SK-N-SH (cell line): ENCODE measurements around the gene LIN9.

ENCODE experiments used
- CHD2 ChIP-seq: fragments of 150-350 bp; IDR thresholded peaks from 2 replicates; pipeline ENCODE4 v1.6.1; 2018; ENCODE audit warnings: low read length; ENCODE audit not compliant: partially characterized antibody
- CTCF ChIP-seq: fragments of 200-600 bp; sonication (generic); IDR thresholded peaks from 2 replicates; pipeline ENCODE4 v1.6.1; 2017; ENCODE audit warnings: antibody characterized with exemption, mild to moderate bottlenecking, moderate library complexity
- EP300 ChIP-seq, 2 experiments: IDR thresholded peaks; 2 replicates each; pipeline versions ENCODE4 v1.4.0 to v1.6.1; 2012; ENCODE audit warnings: borderline replicate concordance in 1 of 2, low read depth in 1 of 2, low read length in 1 of 2
- GATA2 ChIP-seq: sonication (generic); formaldehyde crosslinking; IDR thresholded peaks from 2 replicates; pipeline ENCODE4 v1.5.0; 2020; ENCODE audit warnings: mild to moderate bottlenecking, missing genetic modification reagents
- IRF3 ChIP-seq: fragments of 150-350 bp; IDR thresholded peaks from 2 replicates; pipeline ENCODE4 v1.6.1; 2016; ENCODE audit warnings: mild to moderate bottlenecking, low read depth, low read length
- MXI1 ChIP-seq: IDR thresholded peaks from 2 replicates; pipeline ENCODE4 v1.6.1; 2012; ENCODE audit warnings: mild to moderate bottlenecking, low read depth, low read length, improper control_type of control experiment
- NFIC ChIP-seq: IDR thresholded peaks from 2 replicates; pipeline ENCODE4 v1.4.0; 2012; ENCODE audit warnings: borderline replicate concordance
- RAD21 ChIP-seq: IDR thresholded peaks from 2 replicates; pipeline ENCODE4 v1.6.1; 2012; ENCODE audit warnings: mild to moderate bottlenecking, low read length
- RCOR1 ChIP-seq: fragments of 150-350 bp; IDR thresholded peaks from 2 replicates; pipeline ENCODE4 v1.6.1; 2017; ENCODE audit warnings: antibody characterized with exemption, low read length
- REST ChIP-seq: IDR thresholded peaks from 2 replicates; pipeline ENCODE4 v1.6.1; 2012; ENCODE audit warnings: mild to moderate bottlenecking, low read depth, low read length, moderate library complexity
- RXRA ChIP-seq: IDR thresholded peaks from 2 replicates; pipeline ENCODE4 v1.4.0; 2012; ENCODE audit warnings: low read depth, mild to moderate bottlenecking, borderline replicate concordance

- TF ChIP-seq GATA2 (CRISPR knock-in tag) = no peak
- TF ChIP-seq RCOR1 = no peak
- TF ChIP-seq RXRA = no peak
- TF ChIP-seq REST = no peak
- no peak for TF ChIP-seq CHD2
- no peak for TF ChIP-seq CTCF
- TF ChIP-seq MXI1 = no peak
- TF ChIP-seq IRF3 = no peak
- no peak for TF ChIP-seq NFIC
- no peak for TF ChIP-seq RAD21
- no peak for TF ChIP-seq EP300 (IDR thresholded peaks at IDR 0.05; ENCODE audit: borderline replicate concordance in 1 of 2, low read depth in 1 of 2, low read length in 1 of 2)
These were observed 1.2 kb upstream of the LIN9 start for GRCh38 chr1:226310245-226310540.
